Stimulated activated naive CD4-positive, alpha-beta T cell (primary cell): ENCODE data around the gene LIFR.

Experiments used
- DNase-seq, 6 experiments: peaks; one replicate each; lab custom pipeline; 2025; lab: John Stamatoyannopoulos, UW

Gene LIFR

GRCh38 chr5:38434966-38435705 lies 121.3 kb downstream of the LIFR start:
- DNase-seq: no peak

GRCh38 chr5:38433160-38433861 lies 123.1 kb downstream of the LIFR start:
- no peak for DNase-seq

GRCh38 chr5:38431242-38431853 lies 125.1 kb downstream of the LIFR start:
- no peak for DNase-seq

- DNase-seq: no peak
These were observed 129.2 kb downstream of the LIFR start for GRCh38 chr5:38426986-38427950.

- no peak for DNase-seq
These were observed 130.0 kb downstream of the LIFR start for GRCh38 chr5:38426490-38426889.
